Panc1 (cell line): ENCODE measurements around the gene NAA80. TPM values are rescaled to one million over a fixed set of nuclear protein-coding genes. Genes with fewer than 3 reads are reported as not detected.

Source experiments
- ATAC-seq: fragments of 200-7000 bp; cut with Tn5 transposase; 2 replicates; pipeline ENCODE4 v1.9.1; 2020; ENCODE audit warnings: mild to moderate bottlenecking, moderate library complexity
- BruUV-seq: library from RNA; stranded (reverse); fragments of 400-500 nt; replicated peaks from 2 replicates; lab custom pipeline; 2021; lab: Mats Ljungman, UMichigan
- CTCF ChIA-PET: fragments of 300-600 bp; sonication (Branson Sonifier 250); formaldehyde crosslinking; loops from one replicate; lab custom pipeline; 2022; ENCODE audit warnings: antibody characterized with exemption; lab: Charles Lee
- POLR2A ChIA-PET: fragments of 300-600 bp; sonication (Branson Sonifier 250); formaldehyde crosslinking; loops from one replicate; lab custom pipeline; 2022; ENCODE audit warnings: antibody characterized with exemption; lab: Charles Lee
- DNase-seq: peaks from one replicate; pipeline ENCODE4 v3.0.0-alpha.2; 2010; ENCODE audit warnings: low read depth, low spot score
- H3K27ac ChIP-seq: 2 replicates; pipeline ENCODE4 v1.5.1; 2011; ENCODE audit warnings: mild to moderate bottlenecking, low read length, inconsistent platforms
- H3K27me3 ChIP-seq: fragments of 200-500 bp; sonication (Bioruptor generic); 2 replicates; pipeline ENCODE4 v1.6.0; 2014; ENCODE audit warnings: low read length, inconsistent platforms; ENCODE audit not compliant: control insufficient read depth, insufficient read depth
- H3K36me3 ChIP-seq: fragments of 200-500 bp; sonication (Bioruptor generic); 2 replicates; pipeline ENCODE4 v1.5.1; 2014; ENCODE audit warnings: inconsistent platforms, mild to moderate bottlenecking, low read length, moderate library complexity; ENCODE audit not compliant: control insufficient read depth, insufficient read depth
- H3K4me1 ChIP-seq: 2 replicates; pipeline ENCODE4 v1.5.1; 2011; ENCODE audit warnings: inconsistent platforms, mild to moderate bottlenecking, low read length, moderate library complexity; ENCODE audit not compliant: control insufficient read depth, insufficient read depth
- H3K4me3 ChIP-seq, 2 experiments: 2 replicates each; pipeline ENCODE4 v1.5.1; 2011 to 2012; ENCODE audit warnings: low read depth in 2 of 2, low read length in 2 of 2, mild to moderate bottlenecking in 2 of 2, inconsistent platforms in 1 of 2, moderate library complexity in 1 of 2
- H3K9me3 ChIP-seq: fragments of 200-500 bp; sonication (Bioruptor generic); 2 replicates; pipeline ENCODE4 v1.5.1; 2014; ENCODE audit warnings: low read depth, mild to moderate bottlenecking, inconsistent platforms, low read length, moderate library complexity; ENCODE audit not compliant: control insufficient read depth, insufficient read depth
- POLR2AphosphoS5 ChIP-seq: IDR thresholded peaks from 2 replicates; pipeline ENCODE4 v1.6.1; 2012; ENCODE audit warnings: mild to moderate bottlenecking, low read depth, low read length, moderate library complexity
- SIN3A ChIP-seq: IDR thresholded peaks from 2 replicates; pipeline ENCODE4 v1.6.1; 2012; ENCODE audit warnings: low read depth, mild to moderate bottlenecking, low read length, moderate library complexity, borderline replicate concordance; ENCODE audit not compliant: insufficient read depth
- TCF7L2 ChIP-seq: IDR thresholded peaks from 2 replicates; pipeline ENCODE4 v1.6.1; 2011; ENCODE audit warnings: mild to moderate bottlenecking, low read depth, low read length, inconsistent platforms
- in situ Hi-C: cut with HindIII; loops from 2 replicates; pipeline ENCODE4 v1.10.0; 2016; ENCODE audit warnings: low sequenced_read_pairs, low pct_unique_long_range_greater_than_20kb
- intact Hi-C: fragments of 100-400 bp; cut with micrococcal nuclease; formaldehyde crosslinking; loops from one replicate; pipeline ENCODE4 v1.10.0; 2022; ENCODE audit not compliant: unreplicated experiment
- total RNA-seq: library from RNA; stranded (reverse); gene quantifications from one replicate; pipeline ENCODE4 v1.2.1, GENCODE V29; 2021; ENCODE audit not compliant: unreplicated experiment
- TF ChIP-seq, protein P1 (sequence below), 2 experiments: IDR thresholded peaks; 2 replicates each; pipeline ENCODE4 v1.6.1; 2011 to 2012; ENCODE audit warnings: low read depth in 2 of 2, control low read depth in 1 of 2, low read length in 1 of 2, mild to moderate bottlenecking in 1 of 2, moderate library complexity in 1 of 2; ENCODE audit not compliant: insufficient read depth in 1 of 2
- TF ChIP-seq, protein P2 (sequence below): fragments of 450-650 bp; IDR thresholded peaks from 2 replicates; pipeline ENCODE4 v1.5.1; 2017; ENCODE audit warnings: mild to moderate bottlenecking

Gene NAA80
- total RNA-seq, 1 experiment from 2014 or later = 7.2 TPM

DNA sequence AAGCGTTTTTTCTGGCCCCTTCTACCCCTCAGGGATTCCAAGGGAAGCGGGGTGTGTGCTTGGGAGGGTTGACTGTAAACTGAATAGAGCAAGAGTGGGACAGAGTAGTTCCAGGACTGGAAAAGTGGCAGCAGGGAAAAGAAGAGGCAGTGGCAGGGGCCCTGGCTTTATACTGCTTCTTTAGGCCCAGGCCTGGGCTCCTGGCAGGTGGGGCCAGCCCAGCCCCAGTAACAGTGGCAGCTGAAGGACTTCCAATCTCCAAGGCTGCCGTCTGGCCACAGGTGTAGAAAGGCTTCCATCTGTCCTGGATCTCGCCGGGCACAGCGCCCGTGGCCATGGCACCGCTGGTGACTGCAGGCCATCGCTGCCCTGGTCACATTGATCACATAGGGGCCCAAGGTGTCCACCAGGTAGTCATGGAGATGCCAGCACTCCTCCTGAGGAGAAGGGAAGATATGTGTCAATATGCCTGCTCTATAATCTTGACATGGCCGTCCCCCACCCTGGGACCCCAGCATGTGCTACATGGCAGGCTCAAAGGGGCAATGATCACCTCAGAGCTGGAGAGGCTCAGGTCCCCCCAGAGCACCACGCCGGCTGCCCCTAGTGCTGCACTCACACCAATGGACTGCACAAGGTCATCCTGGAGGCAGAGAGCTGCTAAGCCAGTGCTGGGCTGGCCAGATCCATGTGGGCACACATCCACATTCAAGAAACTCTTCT lies 6.0 kb downstream of the NAA80 start:
- peaks cover 10% of the 10 kb centered on the region for H3K4me1 ChIP-seq
- no peak for DNase-seq
- peak overlapping the region; percentile 89 for H3K27ac ChIP-seq
- in situ Hi-C loops (no loop called here), intact Hi-C loops (no loop called here)
- no TSS peak for BruUV-seq
- ChIA-PET CTCF (interaction anchor here (0.6 to 0.7 kb wide), 2 partner anchors 28 to 67 kb away, joined by 3 read pairs; no protein-coding TSS in a partner anchor), POLR2A (no interaction called here)
- peak overlapping the region; percentile 57 to 89 for H3K4me3 ChIP-seq
- H3K27me3 ChIP-seq = no peaks in the 10 kb centered on the region
- no peaks in the 10 kb centered on the region for H3K36me3 ChIP-seq
- no peak for ATAC-seq
- H3K9me3 ChIP-seq = no peaks in the 10 kb centered on the region
- TF ChIP-seq, protein P1, sequence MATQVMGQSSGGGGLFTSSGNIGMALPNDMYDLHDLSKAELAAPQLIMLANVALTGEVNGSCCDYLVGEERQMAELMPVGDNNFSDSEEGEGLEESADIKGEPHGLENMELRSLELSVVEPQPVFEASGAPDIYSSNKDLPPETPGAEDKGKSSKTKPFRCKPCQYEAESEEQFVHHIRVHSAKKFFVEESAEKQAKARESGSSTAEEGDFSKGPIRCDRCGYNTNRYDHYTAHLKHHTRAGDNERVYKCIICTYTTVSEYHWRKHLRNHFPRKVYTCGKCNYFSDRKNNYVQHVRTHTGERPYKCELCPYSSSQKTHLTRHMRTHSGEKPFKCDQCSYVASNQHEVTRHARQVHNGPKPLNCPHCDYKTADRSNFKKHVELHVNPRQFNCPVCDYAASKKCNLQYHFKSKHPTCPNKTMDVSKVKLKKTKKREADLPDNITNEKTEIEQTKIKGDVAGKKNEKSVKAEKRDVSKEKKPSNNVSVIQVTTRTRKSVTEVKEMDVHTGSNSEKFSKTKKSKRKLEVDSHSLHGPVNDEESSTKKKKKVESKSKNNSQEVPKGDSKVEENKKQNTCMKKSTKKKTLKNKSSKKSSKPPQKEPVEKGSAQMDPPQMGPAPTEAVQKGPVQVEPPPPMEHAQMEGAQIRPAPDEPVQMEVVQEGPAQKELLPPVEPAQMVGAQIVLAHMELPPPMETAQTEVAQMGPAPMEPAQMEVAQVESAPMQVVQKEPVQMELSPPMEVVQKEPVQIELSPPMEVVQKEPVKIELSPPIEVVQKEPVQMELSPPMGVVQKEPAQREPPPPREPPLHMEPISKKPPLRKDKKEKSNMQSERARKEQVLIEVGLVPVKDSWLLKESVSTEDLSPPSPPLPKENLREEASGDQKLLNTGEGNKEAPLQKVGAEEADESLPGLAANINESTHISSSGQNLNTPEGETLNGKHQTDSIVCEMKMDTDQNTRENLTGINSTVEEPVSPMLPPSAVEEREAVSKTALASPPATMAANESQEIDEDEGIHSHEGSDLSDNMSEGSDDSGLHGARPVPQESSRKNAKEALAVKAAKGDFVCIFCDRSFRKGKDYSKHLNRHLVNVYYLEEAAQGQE (IDR thresholded peaks at IDR 0.05; ENCODE audit: insufficient read depth in 1 of 2, low read depth in 2 of 2, low read length in 1 of 2) = no peak
- no peak for TF ChIP-seq SIN3A

DNA sequence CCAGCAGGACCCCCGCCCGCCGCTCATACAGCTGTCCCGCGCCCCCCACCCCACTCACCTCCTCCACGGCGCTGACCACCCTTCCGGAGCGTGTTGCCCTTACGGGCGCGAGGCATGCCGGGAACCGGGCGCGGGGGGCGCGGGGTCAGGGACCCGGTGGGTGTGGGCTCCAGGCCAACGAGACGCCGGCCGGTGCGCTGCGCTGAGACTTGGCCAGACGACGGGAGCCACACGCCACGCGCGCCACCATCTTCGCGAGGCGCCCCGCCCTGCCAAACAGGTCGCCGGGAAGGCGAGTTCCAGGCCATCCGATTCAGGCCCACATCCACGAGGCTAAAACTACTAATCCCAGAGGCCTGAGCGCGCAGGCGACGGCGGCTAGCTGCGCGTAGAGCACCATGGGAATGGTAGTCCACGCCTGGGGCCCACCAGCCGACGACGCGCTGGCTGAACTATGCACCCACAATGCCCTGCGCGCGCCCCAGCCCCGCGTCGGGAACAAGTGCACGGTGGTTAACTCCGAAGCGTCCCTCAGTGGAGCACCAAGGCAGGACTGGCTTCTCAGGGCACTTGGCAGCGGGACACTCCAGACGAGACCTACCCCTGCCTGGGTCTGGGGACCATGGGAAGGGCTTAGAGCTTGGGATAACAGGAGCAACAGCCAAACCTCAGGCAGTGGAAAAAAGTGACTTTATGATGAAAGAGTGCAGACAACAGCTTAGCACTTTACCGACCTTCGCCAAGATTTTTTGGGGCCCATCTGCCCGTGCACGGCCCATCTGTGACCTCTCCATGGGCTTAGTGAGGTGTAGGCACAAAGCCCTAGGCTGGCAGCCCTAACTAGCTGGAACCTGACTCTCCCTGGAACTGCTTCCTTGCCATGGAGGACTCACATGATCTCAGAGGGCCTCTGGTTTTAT lies 6.8 kb downstream of the NAA80 start, which contains the start of gene IFRD2:
Gene IFRD2 (minus strand): TSS at position 271 of the 920 bp plus-strand sequence. CDS start 155 bp downstream, at position 116.
- ATAC-seq = peak; percentile 98
- no peaks in the 10 kb centered on the region for H3K27me3 ChIP-seq
- intact Hi-C loops (no loop called here), in situ Hi-C loops (no loop called here)
- peak; percentile 83 for DNase-seq
- peaks cover 9% of the 10 kb centered on the region for H3K4me1 ChIP-seq
- no peaks in the 10 kb centered on the region for H3K9me3 ChIP-seq
- TF ChIP-seq SIN3A = no peak; the same call in 1 of the 2 replicates
- TF ChIP-seq POLR2AphosphoS5 = peak; percentile 54; the same call in 1 of the 2 replicates
- no peaks in the 10 kb centered on the region for H3K36me3 ChIP-seq
- no TSS peak for BruUV-seq
- peak within 1 kb of the TSS; percentile 93 for H3K27ac ChIP-seq
- POLR2A ChIA-PET = no interaction called here
- peak within 1 kb of the TSS; percentile 87 to 89 for H3K4me3 ChIP-seq
- CTCF ChIA-PET = interaction anchor here (0.6 to 0.7 kb wide), 2 partner anchors 55 to 66 kb away, joined by 3 to 13 read pairs; no protein-coding TSS in a partner anchor

DNA sequence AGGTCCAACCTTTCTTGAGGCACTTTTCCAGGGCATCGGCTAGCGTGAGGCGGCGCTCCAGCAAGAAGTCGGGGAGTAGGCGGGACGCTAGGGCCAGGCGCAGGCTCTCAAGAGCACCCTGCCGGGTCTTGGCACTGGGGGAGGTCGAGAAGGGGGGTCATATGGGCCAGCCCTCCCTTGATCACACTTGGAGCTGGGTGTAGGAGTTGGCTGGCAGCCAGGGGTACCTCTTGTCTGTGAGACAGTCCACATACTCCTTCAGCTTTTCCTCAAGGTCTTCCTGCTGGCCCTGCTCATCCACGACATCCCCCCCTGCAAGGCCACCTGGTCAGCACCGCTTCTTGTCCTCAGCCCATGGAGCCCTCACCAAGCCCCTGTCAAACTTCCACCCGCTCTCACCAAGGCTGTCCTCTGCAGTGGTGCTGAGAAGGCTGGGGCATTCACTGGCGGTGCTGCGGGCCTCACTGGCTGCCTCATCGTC lies 9.0 kb downstream of the NAA80 start:
- POLR2A ChIA-PET = no interaction called here
- DNase-seq = no peak
- intact Hi-C loops = no loop called here

More for the DNA sequence above, 9.0 kb downstream of the NAA80 start:
- TF ChIP-seq POLR2AphosphoS5 (no peak), TCF7L2 (no peak), SIN3A (no peak)
- TF ChIP-seq, protein P1 (IDR thresholded peaks at IDR 0.05; ENCODE audit: insufficient read depth in 1 of 2, low read depth in 2 of 2, low read length in 1 of 2) = no peak
- TF ChIP-seq, protein P2, sequence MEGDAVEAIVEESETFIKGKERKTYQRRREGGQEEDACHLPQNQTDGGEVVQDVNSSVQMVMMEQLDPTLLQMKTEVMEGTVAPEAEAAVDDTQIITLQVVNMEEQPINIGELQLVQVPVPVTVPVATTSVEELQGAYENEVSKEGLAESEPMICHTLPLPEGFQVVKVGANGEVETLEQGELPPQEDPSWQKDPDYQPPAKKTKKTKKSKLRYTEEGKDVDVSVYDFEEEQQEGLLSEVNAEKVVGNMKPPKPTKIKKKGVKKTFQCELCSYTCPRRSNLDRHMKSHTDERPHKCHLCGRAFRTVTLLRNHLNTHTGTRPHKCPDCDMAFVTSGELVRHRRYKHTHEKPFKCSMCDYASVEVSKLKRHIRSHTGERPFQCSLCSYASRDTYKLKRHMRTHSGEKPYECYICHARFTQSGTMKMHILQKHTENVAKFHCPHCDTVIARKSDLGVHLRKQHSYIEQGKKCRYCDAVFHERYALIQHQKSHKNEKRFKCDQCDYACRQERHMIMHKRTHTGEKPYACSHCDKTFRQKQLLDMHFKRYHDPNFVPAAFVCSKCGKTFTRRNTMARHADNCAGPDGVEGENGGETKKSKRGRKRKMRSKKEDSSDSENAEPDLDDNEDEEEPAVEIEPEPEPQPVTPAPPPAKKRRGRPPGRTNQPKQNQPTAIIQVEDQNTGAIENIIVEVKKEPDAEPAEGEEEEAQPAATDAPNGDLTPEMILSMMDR = no peak
- in situ Hi-C loops = no loop called here
- Histone ChIP-seq H3K27ac (no peak overlapping the region), H3K4me3 (no peak overlapping the region), H3K4me1 (peaks cover 9% of the 10 kb centered on the region), H3K36me3 (no peaks in the 10 kb centered on the region), H3K9me3 (no peaks in the 10 kb centered on the region), H3K27me3 (no peaks in the 10 kb centered on the region)
- ATAC-seq = no peak
- BruUV-seq = no TSS peak
- CTCF ChIA-PET = no interaction called here
